Stimulated activated naive CD8-positive, alpha-beta T cell treated with anti-CD3 and anti-CD28 coated beads, Interleukin-15, Interleukin-2, amounts not matched to agents 100 ng/mL and 50 ng/mL, for 24 hours (primary cell): Measurements from ENCODE around the gene CNNM1.

Experiments
- H3K27ac Mint-ChIP-seq: one replicate; pipeline ENCODE4 v1.8.0; 2021; ENCODE audit warnings: mild to moderate bottlenecking, mixed read lengths
- H3K27me3 Mint-ChIP-seq: one replicate; pipeline ENCODE4 v1.8.0; 2021; ENCODE audit warnings: mixed read lengths
- H3K36me3 Mint-ChIP-seq: one replicate; pipeline ENCODE4 v1.8.0; 2021; ENCODE audit warnings: low read depth, mixed read lengths
- H3K4me1 Mint-ChIP-seq: one replicate; pipeline ENCODE4 v1.8.0; 2021; ENCODE audit warnings: low read depth, mixed read lengths
- H3K4me3 Mint-ChIP-seq: one replicate; pipeline ENCODE4 v1.8.0; 2021; ENCODE audit warnings: mild to moderate bottlenecking, mixed read lengths
- H3K9me3 Mint-ChIP-seq: one replicate; pipeline ENCODE4 v1.8.0; 2021; ENCODE audit warnings: mixed read lengths

CNNM1 gene

GRCh38 chr10:99345350-99345749 lies 16.2 kb downstream of the CNNM1 start:
- no peaks in the 10 kb centered on the region for H3K36me3 Mint-ChIP-seq
- H3K27ac Mint-ChIP-seq: no peak overlapping the region
- H3K4me3 Mint-ChIP-seq: no peak overlapping the region
- H3K27me3 Mint-ChIP-seq: peaks cover 7% of the 10 kb centered on the region
- H3K4me1 Mint-ChIP-seq: no peaks in the 10 kb centered on the region
- no peaks in the 10 kb centered on the region for H3K9me3 Mint-ChIP-seq

GRCh38 chr10:99346247-99346646 lies 17.1 kb downstream of the CNNM1 start:
- H3K9me3 Mint-ChIP-seq: no peaks in the 10 kb centered on the region
- H3K27ac Mint-ChIP-seq: no peak overlapping the region
- no peak overlapping the region for H3K4me3 Mint-ChIP-seq
- peaks cover 7% of the 10 kb centered on the region for H3K27me3 Mint-ChIP-seq
- H3K36me3 Mint-ChIP-seq: no peaks in the 10 kb centered on the region
- H3K4me1 Mint-ChIP-seq: no peaks in the 10 kb centered on the region

- peaks cover 11% of the 10 kb centered on the region for H3K27me3 Mint-ChIP-seq
- H3K4me3 Mint-ChIP-seq: no peak overlapping the region
- H3K9me3 Mint-ChIP-seq: no peaks in the 10 kb centered on the region
- no peaks in the 10 kb centered on the region for H3K4me1 Mint-ChIP-seq
- no peak overlapping the region for H3K27ac Mint-ChIP-seq
- H3K36me3 Mint-ChIP-seq: no peaks in the 10 kb centered on the region
Observed at GRCh38 chr10:99347672-99348071, 18.5 kb downstream of the CNNM1 start.

- Mint-ChIP-seq H3K4me1 (no peaks in the 10 kb centered on the region), H3K9me3 (no peaks in the 10 kb centered on the region), H3K27ac (no peak overlapping the region), H3K27me3 (peaks cover 19% of the 10 kb centered on the region), H3K36me3 (no peaks in the 10 kb centered on the region), H3K4me3 (no peak overlapping the region)
Observed at GRCh38 chr10:99353182-99353581, 24.0 kb downstream of the CNNM1 start.

- H3K27me3 Mint-ChIP-seq: peaks cover 11% of the 10 kb centered on the region
- H3K9me3 Mint-ChIP-seq: no peaks in the 10 kb centered on the region
- no peaks in the 10 kb centered on the region for H3K36me3 Mint-ChIP-seq
- no peaks in the 10 kb centered on the region for H3K4me1 Mint-ChIP-seq
- H3K27ac Mint-ChIP-seq: no peak overlapping the region
- no peak overlapping the region for H3K4me3 Mint-ChIP-seq
Observed at GRCh38 chr10:99357691-99358090, 28.5 kb downstream of the CNNM1 start.

- peaks cover 11% of the 10 kb centered on the region for H3K27me3 Mint-ChIP-seq
- H3K27ac Mint-ChIP-seq: no peak overlapping the region
- no peaks in the 10 kb centered on the region for H3K9me3 Mint-ChIP-seq
- no peaks in the 10 kb centered on the region for H3K36me3 Mint-ChIP-seq
- H3K4me3 Mint-ChIP-seq: no peak overlapping the region
- H3K4me1 Mint-ChIP-seq: no peaks in the 10 kb centered on the region
Observed at GRCh38 chr10:99358101-99358500, 28.9 kb downstream of the CNNM1 start.

- H3K4me3 Mint-ChIP-seq: no peak overlapping the region
- H3K9me3 Mint-ChIP-seq: no peaks in the 10 kb centered on the region
- H3K27ac Mint-ChIP-seq: no peak overlapping the region
- no peaks in the 10 kb centered on the region for H3K36me3 Mint-ChIP-seq
- H3K27me3 Mint-ChIP-seq: peaks cover 5% of the 10 kb centered on the region
- H3K4me1 Mint-ChIP-seq: no peaks in the 10 kb centered on the region
Observed at GRCh38 chr10:99360934-99361333, 31.8 kb downstream of the CNNM1 start.

- Mint-ChIP-seq H3K27me3 (peaks cover 15% of the 10 kb centered on the region), H3K36me3 (no peaks in the 10 kb centered on the region), H3K27ac (no peak overlapping the region), H3K4me3 (no peak overlapping the region), H3K9me3 (no peaks in the 10 kb centered on the region), H3K4me1 (no peaks in the 10 kb centered on the region)
Observed at GRCh38 chr10:99364125-99364524, 35.0 kb downstream of the CNNM1 start.

GRCh38 chr10:99365311-99365710 lies 36.2 kb downstream of the CNNM1 start:
- Mint-ChIP-seq H3K4me3 (no peak overlapping the region), H3K4me1 (no peaks in the 10 kb centered on the region), H3K36me3 (no peaks in the 10 kb centered on the region), H3K27ac (no peak overlapping the region), H3K27me3 (peaks cover 24% of the 10 kb centered on the region), H3K9me3 (no peaks in the 10 kb centered on the region)

- peaks cover 27% of the 10 kb centered on the region for H3K27me3 Mint-ChIP-seq
- no peaks in the 10 kb centered on the region for H3K36me3 Mint-ChIP-seq
- H3K27ac Mint-ChIP-seq: no peak overlapping the region
- H3K9me3 Mint-ChIP-seq: no peaks in the 10 kb centered on the region
- no peaks in the 10 kb centered on the region for H3K4me1 Mint-ChIP-seq
- H3K4me3 Mint-ChIP-seq: no peak overlapping the region
Observed at GRCh38 chr10:99365736-99366135, 36.6 kb downstream of the CNNM1 start.

GRCh38 chr10:99366666-99367065 lies 37.5 kb downstream of the CNNM1 start:
- Mint-ChIP-seq H3K27ac (no peak overlapping the region), H3K9me3 (no peaks in the 10 kb centered on the region), H3K4me3 (no peak overlapping the region), H3K36me3 (no peaks in the 10 kb centered on the region), H3K4me1 (peaks cover 8% of the 10 kb centered on the region), H3K27me3 (peaks cover 34% of the 10 kb centered on the region)

GRCh38 chr10:99368646-99369045 lies 39.5 kb downstream of the CNNM1 start:
- no peak overlapping the region for H3K27ac Mint-ChIP-seq
- no peaks in the 10 kb centered on the region for H3K9me3 Mint-ChIP-seq
- no peaks in the 10 kb centered on the region for H3K36me3 Mint-ChIP-seq
- H3K4me3 Mint-ChIP-seq: no peak overlapping the region
- peaks cover 9% of the 10 kb centered on the region for H3K4me1 Mint-ChIP-seq
- H3K27me3 Mint-ChIP-seq: peaks cover 53% of the 10 kb centered on the region

- H3K27ac Mint-ChIP-seq: no peak overlapping the region
- peaks cover 58% of the 10 kb centered on the region for H3K27me3 Mint-ChIP-seq
- no peaks in the 10 kb centered on the region for H3K36me3 Mint-ChIP-seq
- no peaks in the 10 kb centered on the region for H3K9me3 Mint-ChIP-seq
- H3K4me1 Mint-ChIP-seq: peaks cover 9% of the 10 kb centered on the region
- H3K4me3 Mint-ChIP-seq: no peak overlapping the region
Observed at GRCh38 chr10:99369126-99369525, 40.0 kb downstream of the CNNM1 start.

- H3K36me3 Mint-ChIP-seq: no peaks in the 10 kb centered on the region
- no peak overlapping the region for H3K27ac Mint-ChIP-seq
- H3K27me3 Mint-ChIP-seq: peaks cover 60% of the 10 kb centered on the region
- peaks cover 9% of the 10 kb centered on the region for H3K4me1 Mint-ChIP-seq
- no peaks in the 10 kb centered on the region for H3K9me3 Mint-ChIP-seq
- H3K4me3 Mint-ChIP-seq: no peak overlapping the region
Observed at GRCh38 chr10:99369551-99369950, 40.4 kb downstream of the CNNM1 start.

GRCh38 chr10:99370993-99371392 lies 41.8 kb downstream of the CNNM1 start:
- H3K27me3 Mint-ChIP-seq: peaks cover 61% of the 10 kb centered on the region

GRCh38 chr10:99372546-99373271 lies 43.6 kb downstream of the CNNM1 start:
- Mint-ChIP-seq H3K4me1 (peaks cover 9% of the 10 kb centered on the region), H3K27me3 (peaks cover 59% of the 10 kb centered on the region)

More at GRCh38 chr10:99370993-99371392, 41.8 kb downstream of the CNNM1 start:
- Mint-ChIP-seq H3K27ac (no peak overlapping the region), H3K4me3 (no peak overlapping the region), H3K4me1 (peaks cover 9% of the 10 kb centered on the region), H3K36me3 (no peaks in the 10 kb centered on the region), H3K9me3 (no peaks in the 10 kb centered on the region)

More at GRCh38 chr10:99372546-99373271, 43.6 kb downstream of the CNNM1 start:
- no peak overlapping the region for H3K4me3 Mint-ChIP-seq
- H3K9me3 Mint-ChIP-seq: no peaks in the 10 kb centered on the region
- no peak overlapping the region for H3K27ac Mint-ChIP-seq
- no peaks in the 10 kb centered on the region for H3K36me3 Mint-ChIP-seq
